Naive thymus-derived CD4-positive, alpha-beta T cell (primary cell): ENCODE results near the gene IPMK. TPM values are rescaled to one million over a fixed set of nuclear protein-coding genes. Genes with fewer than 3 reads are reported as not detected.

ENCODE experiments used
- ATAC-seq: fragments of 150-1000 bp; cut with Tn5 transposase; 2 replicates; pipeline ENCODE4 v1.10.0; 2021; ENCODE audit warnings: mild to moderate bottlenecking, moderate library complexity
- CTCF ChIA-PET: fragments of 350-600 bp; sonication (Branson Sonifier 250); formaldehyde crosslinking; loops from one replicate; lab custom pipeline; 2021; ENCODE audit warnings: antibody characterized with exemption; lab: Charles Lee
- POLR2A ChIA-PET: fragments of 350-600 bp; sonication (Branson Sonifier 250); formaldehyde crosslinking; loops from one replicate; lab custom pipeline; 2021; ENCODE audit warnings: antibody characterized with exemption, inconsistent platforms; lab: Charles Lee
- DNase-seq, 9 donors: peaks; one replicate each; pipeline versions ENCODE4 v3.0.0 to v3.0.0-alpha.2; 2020 to 2022; ENCODE audit warnings: mixed read lengths in 1 of 9
- H3K27ac ChIP-seq: one replicate; pipeline ENCODE4 v1.7.0; 2013; ENCODE audit warnings: mild to moderate bottlenecking, low read depth, low read length, moderate library complexity
- H3K27me3 ChIP-seq, 2 donors: one replicate each; pipeline ENCODE4 v1.7.0; 2013; ENCODE audit warnings: low read length in 2 of 2, mild to moderate bottlenecking in 2 of 2, moderate library complexity in 2 of 2; ENCODE audit not compliant: control insufficient read depth in 2 of 2, insufficient read depth in 2 of 2
- H3K36me3 ChIP-seq, 3 experiments: 1 replicate in 2 of 3; 2 replicates in 1 of 3; pipeline ENCODE4 v1.7.0; 2013; ENCODE audit warnings: low read length in 3 of 3, mild to moderate bottlenecking in 3 of 3, moderate library complexity in 1 of 3; ENCODE audit not compliant: insufficient read depth in 3 of 3, control insufficient read depth in 2 of 3
- H3K4me1 ChIP-seq, 2 donors: one replicate each; pipeline ENCODE4 v1.7.0; 2013; ENCODE audit warnings: low read length in 2 of 2, mild to moderate bottlenecking in 2 of 2, moderate library complexity in 1 of 2; ENCODE audit not compliant: control insufficient read depth in 2 of 2, insufficient read depth in 2 of 2
- H3K4me3 ChIP-seq: 2 replicates; pipeline ENCODE4 v1.7.0; 2013; ENCODE audit warnings: mild to moderate bottlenecking, low read length
- H3K9me3 ChIP-seq, 3 experiments: 1 replicate in 2 of 3; 2 replicates in 1 of 3; pipeline ENCODE4 v1.7.0; 2013; ENCODE audit warnings: low read length in 3 of 3; ENCODE audit not compliant: control insufficient read depth in 2 of 3
- H3K27ac Mint-ChIP-seq, 9 donors: one replicate each; pipeline ENCODE4 v1.8.0; 2020 to 2022; ENCODE audit warnings: mixed read lengths in 9 of 9, mild to moderate bottlenecking in 8 of 9, moderate library complexity in 5 of 9, inconsistent platforms in 2 of 9
- H3K27me3 Mint-ChIP-seq, 5 donors: one replicate each; pipeline ENCODE4 v1.8.0; 2021 to 2022; ENCODE audit warnings: mixed read lengths in 5 of 5, mild to moderate bottlenecking in 1 of 5
- H3K36me3 Mint-ChIP-seq, 5 donors: one replicate each; pipeline ENCODE4 v1.8.0; 2020 to 2022; ENCODE audit warnings: mixed read lengths in 5 of 5, mild to moderate bottlenecking in 3 of 5, inconsistent platforms in 1 of 5
- H3K4me1 Mint-ChIP-seq, 7 donors: one replicate each; pipeline ENCODE4 v1.8.0; 2020 to 2022; ENCODE audit warnings: mixed read lengths in 7 of 7, mild to moderate bottlenecking in 3 of 7, inconsistent platforms in 1 of 7
- H3K4me3 Mint-ChIP-seq, 10 donors: one replicate each; pipeline ENCODE4 v1.8.0; 2020 to 2022; ENCODE audit warnings: mild to moderate bottlenecking in 10 of 10, mixed read lengths in 10 of 10, moderate library complexity in 6 of 10, inconsistent platforms in 2 of 10
- H3K9me3 Mint-ChIP-seq, 11 donors: one replicate each; pipeline ENCODE4 v1.8.0; 2020 to 2022; ENCODE audit warnings: mixed read lengths in 11 of 11, mild to moderate bottlenecking in 4 of 11, inconsistent platforms in 1 of 11, moderate library complexity in 1 of 11
- intact Hi-C, 2 donors: fragments of 100-400 bp; cut with micrococcal nuclease; formaldehyde crosslinking; loops; one replicate each; pipeline ENCODE4 v1.15.1; 2023
- polyA plus RNA-seq, 2 donors: library from polyadenylated mRNA; unstranded; fragments of 300-500 nt; fragmentation: Illumina TruSeq; gene quantifications; one replicate each; pipeline ENCODE4 v1.2.3, GENCODE V29; 2021
- total RNA-seq, 6 experiments: library from RNA in 5 of 6; stranded (reverse) in 5 of 6; gene quantifications; 1 replicate in 5 of 6; 2 replicates in 1 of 6; pipeline ENCODE4 v1.2.3 and lab custom pipeline; 2021 to 2026

The IPMK gene
- total and polyA plus RNA-seq, 7 experiments from 2014 or later, result 1.6 to 6.4 (median 5.0) TPM

- Mint-ChIP-seq H3K4me3 (no peak overlapping the region), H3K4me1 (no peaks in the 10 kb centered on the region), H3K27ac (no peak overlapping the region), H3K9me3 (no peaks in the 10 kb centered on the region), H3K36me3 (no peaks in the 10 kb centered on the region), H3K27me3 (peaks cover 0 to 4% (median 0%) of the 10 kb centered on the region in 5 donors)
- Histone ChIP-seq H3K27me3 (no peaks in the 10 kb centered on the region), H3K4me1 (no peaks in the 10 kb centered on the region), H3K36me3 (no peaks in the 10 kb centered on the region), H3K4me3 (no peak overlapping the region), H3K9me3 (no peaks in the 10 kb centered on the region), H3K27ac (no peak overlapping the region)
- intact Hi-C loops, result loop anchor here (1.0 to 2.0 kb wide), 5 partner anchors 89 to 208 kb away; partner anchors contain the start of genes TFAM (in 2 of the 2) and CISD1 (in 1 of the 2)
- CTCF ChIA-PET, result interaction anchor here (0.9 to 7.2 kb wide), 6 partner anchors 10 to 115 kb away, joined by 3 to 118 read pairs (median 4); partner anchors contain the start of genes CISD1 and IPMK
- POLR2A ChIA-PET, result no interaction called here
- no peak for ATAC-seq
- DNase-seq, result peak in 3 of 9 donors; percentile 12 to 29 (median 25)
These were observed 90.2 kb downstream of the IPMK start for GRCh38 chr10:58177362-58177947.

DNA sequence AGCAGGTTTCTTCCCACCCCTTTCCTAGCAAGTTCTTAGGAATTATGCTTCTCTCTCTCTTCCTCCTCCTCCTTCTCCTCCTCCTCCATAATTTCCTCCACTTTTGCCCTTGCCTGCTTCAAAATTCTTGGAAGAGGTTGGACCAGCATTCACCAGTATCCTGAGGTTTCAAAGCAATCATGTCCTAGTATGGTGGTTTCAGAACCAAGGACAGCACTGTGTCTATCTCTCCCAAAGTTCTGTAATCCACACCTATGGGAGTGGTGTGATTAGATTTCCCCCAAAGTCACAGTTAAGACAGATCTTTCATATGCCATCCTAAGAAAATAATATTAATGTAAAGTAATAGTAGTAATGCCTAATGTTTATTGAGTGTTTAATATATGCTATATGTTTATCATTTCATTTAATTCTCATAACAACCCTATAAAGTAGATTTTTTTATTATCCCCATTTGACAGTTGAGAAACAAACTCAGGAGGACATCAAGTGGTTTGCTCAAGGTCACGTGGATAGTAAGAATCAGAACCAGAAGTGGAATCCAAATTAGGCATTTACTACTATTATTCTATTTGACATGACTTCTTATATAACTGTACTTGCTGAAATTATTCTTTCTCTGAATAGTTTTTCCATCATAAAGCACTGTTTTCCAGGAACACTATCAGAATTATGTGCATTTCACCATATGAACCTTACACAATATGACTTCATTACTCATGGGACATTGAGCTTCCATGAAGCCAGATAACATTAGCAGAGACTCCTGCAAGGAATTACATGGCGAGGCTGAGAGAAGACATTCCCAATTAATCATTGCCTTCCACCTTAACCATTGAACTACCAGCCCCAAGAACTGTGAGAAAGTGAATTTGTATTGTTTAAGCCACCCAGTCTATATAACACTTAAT, 91.4 kb downstream of the IPMK start:
- Histone ChIP-seq H3K27ac (no peak overlapping the region), H3K4me1 (no peaks in the 10 kb centered on the region), H3K27me3 (no peaks in the 10 kb centered on the region), H3K4me3 (no peak overlapping the region), H3K9me3 (no peaks in the 10 kb centered on the region), H3K36me3 (no peaks in the 10 kb centered on the region)
- Mint-ChIP-seq H3K4me1 (no peaks in the 10 kb centered on the region), H3K4me3 (no peak overlapping the region), H3K36me3 (no peaks in the 10 kb centered on the region), H3K9me3 (no peaks in the 10 kb centered on the region), H3K27ac (no peak overlapping the region), H3K27me3 (peaks cover 0 to 4% (median 0%) of the 10 kb centered on the region in 5 donors)
- ChIA-PET CTCF (interaction anchor here (0.6 to 7.2 kb wide), 4 partner anchors 10 to 116 kb away, joined by 3 to 118 read pairs (median 8); partner anchors contain the start of gene IPMK), POLR2A (no interaction called here)
- intact Hi-C loops, result loop anchor here in 1 of 2 donors (2.0 kb wide), 1 partner anchor 209 kb away; the partner anchor contains the start of gene TFAM
- DNase-seq (no peak), ATAC-seq (no peak)

GRCh38 chr10:58174831-58175230, 92.9 kb downstream of the IPMK start:
- ChIA-PET CTCF (interaction anchor here (0.6 to 7.2 kb wide), 2 partner anchors 25 to 118 kb away, joined by 3 to 118 read pairs; no protein-coding TSS in a partner anchor), POLR2A (no interaction called here)
- DNase-seq (no peak), ATAC-seq (no peak)
- peaks cover 0 to 4% (median 0%) of the 10 kb centered on the region in 5 donors for H3K27me3 Mint-ChIP-seq
- H3K36me3 Mint-ChIP-seq, result no peaks in the 10 kb centered on the region
- Histone ChIP-seq H3K9me3 (no peaks in the 10 kb centered on the region), H3K27me3 (no peaks in the 10 kb centered on the region), H3K27ac (no peak overlapping the region), H3K4me3 (no peak overlapping the region), H3K36me3 (no peaks in the 10 kb centered on the region), H3K4me1 (no peaks in the 10 kb centered on the region)
- H3K27ac Mint-ChIP-seq, result no peak overlapping the region
- intact Hi-C loops, result no loop called here
- H3K9me3 Mint-ChIP-seq, result no peaks in the 10 kb centered on the region
- no peaks in the 10 kb centered on the region for H3K4me1 Mint-ChIP-seq
- H3K4me3 Mint-ChIP-seq, result no peak overlapping the region

- CTCF ChIA-PET, result interaction anchor here (2.2 kb wide), 1 partner anchor 117 kb away, joined by 12 read pairs; no protein-coding TSS in a partner anchor
- Histone ChIP-seq H3K4me1 (no peaks in the 10 kb centered on the region), H3K36me3 (no peaks in the 10 kb centered on the region), H3K4me3 (no peak overlapping the region), H3K27ac (no peak overlapping the region), H3K9me3 (no peaks in the 10 kb centered on the region), H3K27me3 (no peaks in the 10 kb centered on the region)
- Mint-ChIP-seq H3K9me3 (no peaks in the 10 kb centered on the region), H3K27ac (no peak overlapping the region), H3K4me1 (no peaks in the 10 kb centered on the region), H3K36me3 (no peaks in the 10 kb centered on the region), H3K4me3 (no peak overlapping the region), H3K27me3 (peaks cover 0 to 9% (median under 1%) of the 10 kb centered on the region in 5 donors)
- no peak for ATAC-seq
- no peak for DNase-seq
- intact Hi-C loops, result no loop called here
- POLR2A ChIA-PET, result no interaction called here
These were observed 94.3 kb downstream of the IPMK start for GRCh38 chr10:58173391-58173790.

DNA sequence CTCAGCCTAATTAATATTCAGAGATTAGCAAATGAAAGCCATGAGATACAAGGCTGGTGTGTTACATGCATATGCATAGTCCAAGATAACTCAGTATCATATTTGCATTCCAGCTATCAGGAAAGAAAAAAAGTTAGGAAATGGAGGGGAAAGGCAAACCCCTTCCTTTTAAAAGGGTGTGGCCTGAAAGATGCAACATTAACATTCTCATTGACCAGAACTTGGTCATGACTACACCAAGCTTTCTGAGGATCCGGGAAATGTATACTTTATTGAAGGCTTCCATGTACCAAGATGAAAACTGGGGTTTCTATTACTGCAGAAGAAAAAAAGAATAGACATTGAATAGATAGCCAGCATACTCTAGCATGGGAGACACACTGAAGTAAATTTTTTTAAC, 96.5 kb downstream of the IPMK start:
- Histone ChIP-seq H3K27me3 (no peaks in the 10 kb centered on the region), H3K4me3 (no peak overlapping the region), H3K36me3 (no peaks in the 10 kb centered on the region), H3K4me1 (no peaks in the 10 kb centered on the region), H3K9me3 (no peaks in the 10 kb centered on the region), H3K27ac (no peak overlapping the region)
- ChIA-PET CTCF (no interaction called here), POLR2A (interaction anchor here (0.7 kb wide), 1 partner anchor 131 kb away, joined by 3 read pairs; no protein-coding TSS in a partner anchor)
- Mint-ChIP-seq H3K27ac (no peak overlapping the region), H3K9me3 (peaks cover 0 to 4% (median 0%) of the 10 kb centered on the region in 11 donors), H3K4me3 (no peak overlapping the region), H3K27me3 (peaks cover 0 to 23% (median 13%) of the 10 kb centered on the region in 5 donors), H3K36me3 (no peaks in the 10 kb centered on the region), H3K4me1 (no peaks in the 10 kb centered on the region)
- intact Hi-C loops, result no loop called here
- DNase-seq, result no peak
- no peak for ATAC-seq

- H3K9me3 ChIP-seq, result no peaks in the 10 kb centered on the region
- intact Hi-C loops, result no loop called here
- ATAC-seq (no peak), DNase-seq (no peak)
- no peak overlapping the region for H3K4me3 ChIP-seq
- Mint-ChIP-seq H3K36me3 (no peaks in the 10 kb centered on the region), H3K4me3 (no peak overlapping the region), H3K4me1 (no peaks in the 10 kb centered on the region), H3K9me3 (peaks cover 0 to 4% (median 0%) of the 10 kb centered on the region in 11 donors), H3K27me3 (peaks cover 4 to 46% (median 26%) of the 10 kb centered on the region in 5 donors), H3K27ac (no peak overlapping the region)
- CTCF ChIA-PET, result no interaction called here
- no peak overlapping the region for H3K27ac ChIP-seq
- H3K27me3 ChIP-seq, result no peaks in the 10 kb centered on the region
- no peaks in the 10 kb centered on the region for H3K36me3 ChIP-seq
- POLR2A ChIA-PET, result no interaction called here
- no peaks in the 10 kb centered on the region for H3K4me1 ChIP-seq
These were observed 103.2 kb downstream of the IPMK start for GRCh38 chr10:58164517-58164916.
